H1 (cell line): ENCODE results near the gene TDRD3. TPM values are rescaled to one million over a fixed set of nuclear protein-coding genes. Genes with fewer than 3 reads are reported as not detected.

Experiments used
- CTCF ChIA-PET: fragments of 300-600 bp; sonication (Branson Sonifier 250); formaldehyde crosslinking; loops from one replicate; lab custom pipeline; 2021; ENCODE audit not compliant: partially characterized antibody; lab: Charles Lee
- POLR2A ChIA-PET: fragments of 300-600 bp; sonication (Branson Sonifier 250); formaldehyde crosslinking; loops from one replicate; lab custom pipeline; 2021; ENCODE audit warnings: inconsistent platforms; ENCODE audit not compliant: partially characterized antibody; lab: Charles Lee
- DNase-seq, 2 experiments: peaks; one replicate each; pipeline versions ENCODE4 v3.0.0 to v3.0.0-alpha.2; 2010 to 2022; ENCODE audit warnings: low spot score in 2 of 2, low read depth in 1 of 2, mixed read lengths in 1 of 2
- FAIRE-seq: peaks from 2 replicates; lab custom pipeline; 2011; peaks lifted over from hg19 to GRCh38; lab: Jason Lieb, UNC
- H2AFZ ChIP-seq: 2 replicates; pipeline ENCODE4 v1.8.1; 2012; ENCODE audit warnings: low read length, inconsistent platforms
- H2AK5ac ChIP-seq: 2 replicates; pipeline ENCODE4 v1.6.1; 2013; ENCODE audit warnings: low read depth, low read length
- H2BK120ac ChIP-seq: replicated peaks from 2 replicates; pipeline ENCODE3; 2013; ENCODE audit warnings: low read depth, low read length, inconsistent platforms
- H2BK12ac ChIP-seq: 2 replicates; pipeline ENCODE4 v1.6.1; 2013; ENCODE audit warnings: low read depth, low read length
- H2BK15ac ChIP-seq: 2 replicates; pipeline ENCODE4 v1.6.1; 2013; ENCODE audit warnings: low read length
- H2BK20ac ChIP-seq: 2 replicates; pipeline ENCODE4 v1.6.1; 2013; ENCODE audit warnings: low read length
- H2BK5ac ChIP-seq: 2 replicates; pipeline ENCODE4 v1.6.1; 2013; ENCODE audit warnings: low read depth, low read length
- H3K14ac ChIP-seq: 2 replicates; pipeline ENCODE4 v1.6.1; 2013; ENCODE audit warnings: inconsistent platforms; ENCODE audit not compliant: insufficient read length
- H3K18ac ChIP-seq: 2 replicates; pipeline ENCODE4 v1.6.1; 2013; ENCODE audit warnings: low read length; ENCODE audit errors: extremely low read depth
- H3K23ac ChIP-seq: 2 replicates; pipeline ENCODE4 v1.6.1; 2013; ENCODE audit warnings: inconsistent platforms; ENCODE audit not compliant: insufficient read length
- H3K23me2 ChIP-seq: 2 replicates; pipeline ENCODE4 v1.6.1; 2013; ENCODE audit warnings: low read depth, low read length
- H3K27ac ChIP-seq: 2 replicates; pipeline ENCODE4 v1.6.1; 2011; ENCODE audit warnings: low read depth, low read length, inconsistent platforms
- H3K27me3 ChIP-seq, 4 experiments: replicated peaks in 1 of 4; 1 replicate in 1 of 4; 2 replicates in 3 of 4; pipeline versions ENCODE4 v1.6.1 to v1.8.1; 2011 to 2013; ENCODE audit warnings: low read length in 3 of 4, mild to moderate bottlenecking in 3 of 4, inconsistent platforms in 2 of 4, mixed read lengths in 2 of 4, moderate library complexity in 1 of 4; ENCODE audit not compliant: control insufficient read depth in 3 of 4, insufficient read depth in 3 of 4; ENCODE audit errors: extremely low read depth in 1 of 4
- H3K36me3 ChIP-seq, 4 experiments: 2 replicates each; pipeline versions ENCODE4 v1.6.1 to v1.8.1; 2011 to 2013; ENCODE audit warnings: mild to moderate bottlenecking in 4 of 4, low read length in 3 of 4, moderate library complexity in 2 of 4, control low read depth in 1 of 4, inconsistent platforms in 1 of 4; ENCODE audit not compliant: insufficient read depth in 4 of 4, control insufficient read depth in 2 of 4
- H3K4ac ChIP-seq: replicated peaks from 2 replicates; pipeline ENCODE3; 2013; ENCODE audit warnings: low read length, low read depth, mixed read lengths, inconsistent platforms; ENCODE audit not compliant: insufficient read length
- H3K4me1 ChIP-seq, 4 experiments: replicated peaks in 1 of 4; 1 replicate in 1 of 4; 2 replicates in 3 of 4; pipeline versions ENCODE4 v1.6.1 to v1.8.1; 2011 to 2013; ENCODE audit warnings: low read length in 3 of 4, inconsistent platforms in 2 of 4, mixed read lengths in 1 of 4; ENCODE audit not compliant: insufficient read depth in 4 of 4, control insufficient read depth in 3 of 4
- H3K4me2 ChIP-seq, 2 experiments: 2 replicates each; pipeline versions ENCODE4 v1.6.1 to v1.8.1; 2011 to 2013; ENCODE audit warnings: low read depth in 2 of 2, low read length in 2 of 2, control low read depth in 1 of 2, inconsistent platforms in 1 of 2, mild to moderate bottlenecking in 1 of 2; ENCODE audit not compliant: insufficient read depth in 1 of 2
- H3K4me3 ChIP-seq, 4 experiments: fragments of 200-600, 300-600 bp in 1 of 4; sonication (generic), shearing (Covaris generic), sonication (Bioruptor Twin) in 1 of 4; 2 replicates each; pipeline versions ENCODE4 v1.5.1 to v1.8.1; 2011 to 2016; ENCODE audit warnings: low read length in 4 of 4, low read depth in 3 of 4, control low read depth in 2 of 4, inconsistent platforms in 2 of 4, mild to moderate bottlenecking in 2 of 4, mixed read lengths in 1 of 4, moderate library complexity in 1 of 4; ENCODE audit not compliant: insufficient read depth in 2 of 4; ENCODE audit errors: extremely low read depth in 1 of 4
- H3K56ac ChIP-seq: replicated peaks from 2 replicates; pipeline ENCODE3; 2013; ENCODE audit warnings: low read depth, mild to moderate bottlenecking, mixed read lengths, low read length, inconsistent platforms; ENCODE audit not compliant: insufficient read length
- H3K79me1 ChIP-seq: 2 replicates; pipeline ENCODE4 v1.6.1; 2013; ENCODE audit warnings: low read depth, low read length, control low read depth
- H3K79me2 ChIP-seq, 2 experiments: 2 replicates each; pipeline versions ENCODE4 v1.6.1 to v1.8.1; 2012 to 2013; ENCODE audit warnings: low read length in 2 of 2, mild to moderate bottlenecking in 2 of 2, inconsistent platforms in 1 of 2; ENCODE audit not compliant: insufficient read depth in 2 of 2, control insufficient read depth in 1 of 2
- H3K9ac ChIP-seq, 4 experiments: replicated peaks in 1 of 4; 1 replicate in 1 of 4; 2 replicates in 3 of 4; pipeline versions ENCODE4 v1.6.1 to v1.8.1; 2011 to 2013; ENCODE audit warnings: low read depth in 3 of 4, low read length in 3 of 4, control low read depth in 2 of 4, mild to moderate bottlenecking in 2 of 4, moderate library complexity in 2 of 4, inconsistent platforms in 1 of 4; ENCODE audit errors: extremely low read depth in 1 of 4
- H3K9me3 ChIP-seq, 2 experiments: 2 replicates each; pipeline versions ENCODE4 v1.6.1 to v1.8.1; 2012 to 2013; ENCODE audit warnings: mild to moderate bottlenecking in 2 of 2, moderate library complexity in 2 of 2, control low read depth in 1 of 2, inconsistent platforms in 1 of 2, low read depth in 1 of 2, low read length in 1 of 2, mixed read lengths in 1 of 2; ENCODE audit not compliant: insufficient read depth in 2 of 2
- H4K20me1 ChIP-seq, 2 experiments: replicated peaks in 1 of 2; 2 replicates each; pipeline versions ENCODE3 to v1.8.1; 2011 to 2013; ENCODE audit warnings: inconsistent platforms in 2 of 2, low read length in 2 of 2, mild to moderate bottlenecking in 1 of 2; ENCODE audit not compliant: insufficient read depth in 2 of 2, control insufficient read depth in 1 of 2
- H4K5ac ChIP-seq: 2 replicates; pipeline ENCODE4 v1.6.1; 2013; ENCODE audit warnings: low read length, low read depth, mixed read lengths, inconsistent platforms; ENCODE audit not compliant: insufficient read length
- H4K8ac ChIP-seq: 2 replicates; pipeline ENCODE4 v1.8.0; 2013; ENCODE audit warnings: mild to moderate bottlenecking, moderate library complexity, low read length, inconsistent platforms; ENCODE audit not compliant: insufficient read depth; ENCODE audit errors: extremely low read depth
- H4K91ac ChIP-seq: replicated peaks from 2 replicates; pipeline ENCODE3; 2013; ENCODE audit warnings: low read length, mixed read lengths, inconsistent platforms; ENCODE audit not compliant: insufficient read length
- BCL11A ChIP-seq, 2 experiments: IDR thresholded peaks; one replicate each; pipeline ENCODE4 v1.6.1; 2011; ENCODE audit warnings: low read depth in 2 of 2, low read length in 2 of 2, mild to moderate bottlenecking in 2 of 2
- NANOG ChIP-seq: IDR thresholded peaks from 2 replicates; pipeline ENCODE4 v1.6.1; 2011; ENCODE audit warnings: low read length, low read depth, mild to moderate bottlenecking, inconsistent platforms; ENCODE audit not compliant: insufficient read depth, poor library complexity, severe bottlenecking
- WGBS, 2 experiments: shearing (Covaris generic) in 1 of 2; methylation state at CpG; one replicate each; pipeline versions ENCODE4 v1.1.6 to v1.1.7; 2013 to 2015; ENCODE audit warnings: low lambda C conversion rate in 2 of 2, mixed read lengths in 2 of 2, inconsistent platforms in 1 of 2, low coverage in 1 of 2, missing lambda C conversion rate in 1 of 2; ENCODE audit not compliant: insufficient replicate concordance in 2 of 2, insufficient coverage in 1 of 2, insufficient read length in 1 of 2; ENCODE audit errors: extremely low coverage in 1 of 2, missing lambda C conversion rate in 1 of 2; 5-methylcytosine and 5-hydroxymethylcytosine counted together
- polyA plus RNA-seq, 7 experiments: library from polyadenylated mRNA; depleted of rRNA in 3 of 7; stranded (reverse) in 5 of 7; unstranded in 2 of 7; fragments of >200 nt in 5 of 7; fragments of 200-250 nt in 2 of 7; gene quantifications; 1 replicate in 5 of 7; 2 replicates in 1 of 7; 4 replicates in 1 of 7; pipeline versions ENCODE4 v1.2.1 to v1.2.3, GENCODE V29; 2011 to 2013; ENCODE audit warnings: missing spikeins in 2 of 7, mixed read lengths in 2 of 7
- total RNA-seq: library from RNA; stranded (reverse); fragmentation: NEBNext Ultra II Directional; extraction: Animal tissue kit (Norgen Biotek cat#: 25700); gene quantifications from 2 replicates; pipeline ENCODE4 v1.2.1, GENCODE V29; 2021

The TDRD3 gene
- total and polyA plus RNA-seq, 2 of the 8 experiments (the other 6 are each of a cell fraction or from before 2014, with no cell fraction given), result 2.5 to 14.7 TPM

- H3K79me2 ChIP-seq, result peaks cover 0 to 17% of the 10 kb centered on the region in 2 experiments; a peak in 1 of 4 replicates
- H3K9ac ChIP-seq, result no peak overlapping the region
- DNase-seq (no peak), FAIRE-seq (no peak)
- ChIA-PET POLR2A (interaction anchor here (0.8 to 1.0 kb wide), 2 partner anchors 14 to 15 kb away, joined by 3 to 4 read pairs; no protein-coding TSS in a partner anchor), CTCF (interaction anchor here (2.3 kb wide), 1 partner anchor 11 kb away, joined by 8 read pairs; no protein-coding TSS in a partner anchor)
- H2AFZ ChIP-seq, result no peak overlapping the region
- no peak overlapping the region for H3K4me2 ChIP-seq
- H3K36me3 ChIP-seq, result peaks cover 0 to under 1% (median 0%) of the 10 kb centered on the region in 4 experiments; a peak in 1 of 8 replicates
- H2BK20ac ChIP-seq, result no peak overlapping the region
- H3K9me3 ChIP-seq, result peaks cover 0 to 7% of the 10 kb centered on the region in 2 experiments; a peak in 1 of 4 replicates
- H3K14ac ChIP-seq, result no peak overlapping the region
- no peaks in the 10 kb centered on the region for H4K20me1 ChIP-seq
- no peak overlapping the region for H2BK12ac ChIP-seq
- H4K5ac ChIP-seq, result no peak overlapping the region
- WGBS, 2 experiments, result 89% methylated on average over 3 of the region's 3 CpGs; no CpG with 5 or more reads in 1 of the 2 experiments
- H2BK120ac ChIP-seq, result no peak overlapping the region
- H3K27ac ChIP-seq, result no peak overlapping the region
- H3K4ac ChIP-seq, result no peak overlapping the region
- TF ChIP-seq BCL11A (IDR thresholded peaks at IDR 0.05; ENCODE audit: low read depth in 2 of 2, low read length in 2 of 2) (no peak), NANOG (no peak)
- H3K4me3 ChIP-seq, result no peak overlapping the region
- H3K4me1 ChIP-seq, result no peaks in the 10 kb centered on the region
- no peak overlapping the region for H4K91ac ChIP-seq
- no peaks in the 10 kb centered on the region for H3K23me2 ChIP-seq
- H2AK5ac ChIP-seq, result no peak overlapping the region
- no peaks in the 10 kb centered on the region for H3K27me3 ChIP-seq
- no peak overlapping the region for H2BK5ac ChIP-seq
- no peak overlapping the region for H3K23ac ChIP-seq
- no peak overlapping the region for H3K56ac ChIP-seq
- H3K79me1 ChIP-seq, result no peaks in the 10 kb centered on the region
- no peak overlapping the region for H3K18ac ChIP-seq
- no peak overlapping the region for H2BK15ac ChIP-seq
- H4K8ac ChIP-seq, result no peak overlapping the region
Measured at GRCh38 chr13:60412909-60413616, 16.0 kb downstream of the TDRD3 start.
